Measurements from ENCODE around the gene ITGA6.

- TF ChIP-seq POLR2A (IDR thresholded peaks at IDR 0.05) (no peak), CTCF (IDR thresholded peaks at IDR 0.05 in 4 of 5, conservative IDR thresholded peaks at IDR 0.05 in 1 of 5) (no peak)
Measured at GRCh38 chr2:172389685-172390339, 37.6 kb upstream of the ITGA6 start.

Data from gastrocnemius medialis (tissue), 4 donors.